Panc1 (cell line): Measurements from ENCODE around the gene DIP2C. TPM values are rescaled to one million over a fixed set of nuclear protein-coding genes. Genes with fewer than 3 reads are reported as not detected.

Experiments used
- ATAC-seq: fragments of 200-7000 bp; cut with Tn5 transposase; 2 replicates; pipeline ENCODE4 v1.9.1; 2020; ENCODE audit warnings: mild to moderate bottlenecking, moderate library complexity
- BruUV-seq: library from RNA; stranded (reverse); fragments of 400-500 nt; replicated peaks from 2 replicates; lab custom pipeline; 2021; lab: Mats Ljungman, UMichigan
- CTCF ChIA-PET: fragments of 300-600 bp; sonication (Branson Sonifier 250); formaldehyde crosslinking; loops from one replicate; lab custom pipeline; 2022; ENCODE audit warnings: antibody characterized with exemption; lab: Charles Lee
- POLR2A ChIA-PET: fragments of 300-600 bp; sonication (Branson Sonifier 250); formaldehyde crosslinking; loops from one replicate; lab custom pipeline; 2022; ENCODE audit warnings: antibody characterized with exemption; lab: Charles Lee
- DNase-seq: peaks from one replicate; pipeline ENCODE4 v3.0.0-alpha.2; 2010; ENCODE audit warnings: low read depth, low spot score
- H3K27ac ChIP-seq: 2 replicates; pipeline ENCODE4 v1.5.1; 2011; ENCODE audit warnings: mild to moderate bottlenecking, low read length, inconsistent platforms
- H3K27me3 ChIP-seq: fragments of 200-500 bp; sonication (Bioruptor generic); 2 replicates; pipeline ENCODE4 v1.6.0; 2014; ENCODE audit warnings: low read length, inconsistent platforms; ENCODE audit not compliant: control insufficient read depth, insufficient read depth
- H3K36me3 ChIP-seq: fragments of 200-500 bp; sonication (Bioruptor generic); 2 replicates; pipeline ENCODE4 v1.5.1; 2014; ENCODE audit warnings: inconsistent platforms, mild to moderate bottlenecking, low read length, moderate library complexity; ENCODE audit not compliant: control insufficient read depth, insufficient read depth
- H3K4me1 ChIP-seq: 2 replicates; pipeline ENCODE4 v1.5.1; 2011; ENCODE audit warnings: inconsistent platforms, mild to moderate bottlenecking, low read length, moderate library complexity; ENCODE audit not compliant: control insufficient read depth, insufficient read depth
- H3K4me3 ChIP-seq, 2 experiments: 2 replicates each; pipeline ENCODE4 v1.5.1; 2011 to 2012; ENCODE audit warnings: low read depth in 2 of 2, low read length in 2 of 2, mild to moderate bottlenecking in 2 of 2, inconsistent platforms in 1 of 2, moderate library complexity in 1 of 2
- H3K9me3 ChIP-seq: fragments of 200-500 bp; sonication (Bioruptor generic); 2 replicates; pipeline ENCODE4 v1.5.1; 2014; ENCODE audit warnings: low read depth, mild to moderate bottlenecking, inconsistent platforms, low read length, moderate library complexity; ENCODE audit not compliant: control insufficient read depth, insufficient read depth
- CTCF ChIP-seq: fragments of 450-650 bp; IDR thresholded peaks from 2 replicates; pipeline ENCODE4 v1.5.1; 2017; ENCODE audit warnings: mild to moderate bottlenecking
- POLR2AphosphoS5 ChIP-seq: IDR thresholded peaks from 2 replicates; pipeline ENCODE4 v1.6.1; 2012; ENCODE audit warnings: mild to moderate bottlenecking, low read depth, low read length, moderate library complexity
- SIN3A ChIP-seq: IDR thresholded peaks from 2 replicates; pipeline ENCODE4 v1.6.1; 2012; ENCODE audit warnings: low read depth, mild to moderate bottlenecking, low read length, moderate library complexity, borderline replicate concordance; ENCODE audit not compliant: insufficient read depth
- TCF7L2 ChIP-seq: IDR thresholded peaks from 2 replicates; pipeline ENCODE4 v1.6.1; 2011; ENCODE audit warnings: mild to moderate bottlenecking, low read depth, low read length, inconsistent platforms
- in situ Hi-C: cut with HindIII; loops from 2 replicates; pipeline ENCODE4 v1.10.0; 2016; ENCODE audit warnings: low sequenced_read_pairs, low pct_unique_long_range_greater_than_20kb
- intact Hi-C: fragments of 100-400 bp; cut with micrococcal nuclease; formaldehyde crosslinking; loops from one replicate; pipeline ENCODE4 v1.10.0; 2022; ENCODE audit not compliant: unreplicated experiment
- total RNA-seq: library from RNA; stranded (reverse); gene quantifications from one replicate; pipeline ENCODE4 v1.2.1, GENCODE V29; 2021; ENCODE audit not compliant: unreplicated experiment
- TF ChIP-seq, protein P1 (sequence below), 2 experiments: IDR thresholded peaks; 2 replicates each; pipeline ENCODE4 v1.6.1; 2011 to 2012; ENCODE audit warnings: low read depth in 2 of 2, control low read depth in 1 of 2, low read length in 1 of 2, mild to moderate bottlenecking in 1 of 2, moderate library complexity in 1 of 2; ENCODE audit not compliant: insufficient read depth in 1 of 2

The DIP2C gene
- total RNA-seq, 1 experiment from 2014 or later = 13.2 TPM

- Histone ChIP-seq H3K4me3 (no peak overlapping the region), H3K4me1 (no peaks in the 10 kb centered on the region), H3K27me3 (no peaks in the 10 kb centered on the region), H3K36me3 (no peaks in the 10 kb centered on the region), H3K9me3 (no peaks in the 10 kb centered on the region), H3K27ac (no peak overlapping the region)
- intact Hi-C loops = no loop called here
- BruUV-seq = no TSS peak
- DNase-seq = no peak
- CTCF ChIA-PET = no interaction called here
- TF ChIP-seq CTCF (no peak), POLR2AphosphoS5 (no peak), TCF7L2 (no peak), SIN3A (no peak)
- TF ChIP-seq, protein P1, sequence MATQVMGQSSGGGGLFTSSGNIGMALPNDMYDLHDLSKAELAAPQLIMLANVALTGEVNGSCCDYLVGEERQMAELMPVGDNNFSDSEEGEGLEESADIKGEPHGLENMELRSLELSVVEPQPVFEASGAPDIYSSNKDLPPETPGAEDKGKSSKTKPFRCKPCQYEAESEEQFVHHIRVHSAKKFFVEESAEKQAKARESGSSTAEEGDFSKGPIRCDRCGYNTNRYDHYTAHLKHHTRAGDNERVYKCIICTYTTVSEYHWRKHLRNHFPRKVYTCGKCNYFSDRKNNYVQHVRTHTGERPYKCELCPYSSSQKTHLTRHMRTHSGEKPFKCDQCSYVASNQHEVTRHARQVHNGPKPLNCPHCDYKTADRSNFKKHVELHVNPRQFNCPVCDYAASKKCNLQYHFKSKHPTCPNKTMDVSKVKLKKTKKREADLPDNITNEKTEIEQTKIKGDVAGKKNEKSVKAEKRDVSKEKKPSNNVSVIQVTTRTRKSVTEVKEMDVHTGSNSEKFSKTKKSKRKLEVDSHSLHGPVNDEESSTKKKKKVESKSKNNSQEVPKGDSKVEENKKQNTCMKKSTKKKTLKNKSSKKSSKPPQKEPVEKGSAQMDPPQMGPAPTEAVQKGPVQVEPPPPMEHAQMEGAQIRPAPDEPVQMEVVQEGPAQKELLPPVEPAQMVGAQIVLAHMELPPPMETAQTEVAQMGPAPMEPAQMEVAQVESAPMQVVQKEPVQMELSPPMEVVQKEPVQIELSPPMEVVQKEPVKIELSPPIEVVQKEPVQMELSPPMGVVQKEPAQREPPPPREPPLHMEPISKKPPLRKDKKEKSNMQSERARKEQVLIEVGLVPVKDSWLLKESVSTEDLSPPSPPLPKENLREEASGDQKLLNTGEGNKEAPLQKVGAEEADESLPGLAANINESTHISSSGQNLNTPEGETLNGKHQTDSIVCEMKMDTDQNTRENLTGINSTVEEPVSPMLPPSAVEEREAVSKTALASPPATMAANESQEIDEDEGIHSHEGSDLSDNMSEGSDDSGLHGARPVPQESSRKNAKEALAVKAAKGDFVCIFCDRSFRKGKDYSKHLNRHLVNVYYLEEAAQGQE (IDR thresholded peaks at IDR 0.05; ENCODE audit: insufficient read depth in 1 of 2, low read depth in 2 of 2, low read length in 1 of 2) = no peak
- no peak for ATAC-seq
- in situ Hi-C loops = no loop called here
- POLR2A ChIA-PET = interaction anchor here (0.7 kb wide), 1 partner anchor 87 kb away, joined by 3 read pairs; no protein-coding TSS in a partner anchor
Measured at GRCh38 chr10:227014-227413, 462.5 kb downstream of the DIP2C start.

- in situ Hi-C loops = no loop called here
- intact Hi-C loops = no loop called here
- TF ChIP-seq SIN3A (no peak), CTCF (no peak), TCF7L2 (no peak), POLR2AphosphoS5 (no peak)
- TF ChIP-seq, protein P1 (IDR thresholded peaks at IDR 0.05; ENCODE audit: insufficient read depth in 1 of 2, low read depth in 2 of 2, low read length in 1 of 2) = no peak
- no peak overlapping the region for H3K4me3 ChIP-seq
- no TSS peak for BruUV-seq
- no peak for ATAC-seq
- DNase-seq = no peak
- H3K4me1 ChIP-seq = no peaks in the 10 kb centered on the region
- H3K9me3 ChIP-seq = no peaks in the 10 kb centered on the region
- H3K36me3 ChIP-seq = no peaks in the 10 kb centered on the region
- ChIA-PET CTCF (no interaction called here), POLR2A (no interaction called here)
- H3K27me3 ChIP-seq = no peaks in the 10 kb centered on the region
- no peak overlapping the region for H3K27ac ChIP-seq
Measured at GRCh38 chr10:226018-226417, 463.4 kb downstream of the DIP2C start.
